ENCODE results near the gene REEP3. TPM values are rescaled to one million over a fixed set of nuclear protein-coding genes. Genes with fewer than 3 reads are reported as not detected.
A peak's percentile ranks its signal among the peaks of the same experiment; 100 is the strongest.

Gene REEP3
- 23.8 TPM for polyA plus RNA-seq (2013, experiment 1 of 4)
- polyA plus RNA-seq (2013, experiment 2 of 4), result 26.3 TPM
- 23.7 TPM for polyA plus RNA-seq (2013, experiment 3 of 4)
- 27.0 TPM for polyA plus RNA-seq (2013, experiment 4 of 4)

GRCh38 chr10:63520500-63521415 lies at the start of gene REEP3:
Gene REEP3, plus strand, starts transcription at chr10:63521401. Its CDS starts 145 bp downstream, at chr10:63521546.
- Histone ChIP-seq H3K9me3 (ENCODE audit: control insufficient read depth, low read length) (no peaks in the 10 kb centered on the region), H3K36me3 (ENCODE audit: control insufficient read depth, insufficient read depth, low read length) (no peaks in the 10 kb centered on the region), H3K27ac (ENCODE audit: insufficient read depth, low read depth, low read length, poor library complexity, severe bottlenecking) (peak within 1 kb of the TSS; percentile 95), H3K4me3 (ENCODE audit: insufficient read depth, low read depth, low read length) (peak within 1 kb of the TSS; percentile 62), H3K27me3 (ENCODE audit: control insufficient read depth, insufficient read depth, low read length, poor library complexity, severe bottlenecking) (no peaks in the 10 kb centered on the region), H3K4me1 (ENCODE audit: control insufficient read depth, insufficient read depth, low read length) (peaks cover 7% of the 10 kb centered on the region)
- 5% methylated on average over 51 to 52 of the region's 52 CpGs for WGBS, 2 experiments

- peaks cover 4% of the 10 kb centered on the region for H3K36me3 ChIP-seq (ENCODE audit: control insufficient read depth, insufficient read depth, low read length)
- WGBS, 2 experiments, result 92 to 96% methylated on average over 8 of the region's 8 CpGs
- no peak overlapping the region for H3K27ac ChIP-seq (ENCODE audit: insufficient read depth, low read depth, low read length, poor library complexity, severe bottlenecking)
These were observed 46.7 kb upstream of the REEP3 start for GRCh38 chr10:63474488-63474887.

GRCh38 chr10:63477927-63478326 lies 43.3 kb upstream of the REEP3 start:
- Histone ChIP-seq H3K36me3 (ENCODE audit: control insufficient read depth, insufficient read depth, low read length) (peaks cover 4% of the 10 kb centered on the region), H3K27ac (ENCODE audit: insufficient read depth, low read depth, low read length, poor library complexity, severe bottlenecking) (no peak overlapping the region), H3K4me1 (ENCODE audit: control insufficient read depth, insufficient read depth, low read length) (no peaks in the 10 kb centered on the region), H3K9me3 (ENCODE audit: control insufficient read depth, low read length) (no peaks in the 10 kb centered on the region), H3K27me3 (ENCODE audit: control insufficient read depth, insufficient read depth, low read length, poor library complexity, severe bottlenecking) (no peaks in the 10 kb centered on the region), H3K4me3 (ENCODE audit: insufficient read depth, low read depth, low read length) (no peak overlapping the region)
- 69 to 95% methylated on average over 1 of the region's 1 CpG for WGBS, 2 experiments

More at GRCh38 chr10:63474488-63474887, 46.7 kb upstream of the REEP3 start:
- Histone ChIP-seq H3K27me3 (ENCODE audit: control insufficient read depth, insufficient read depth, low read length, poor library complexity, severe bottlenecking) (no peaks in the 10 kb centered on the region), H3K4me3 (ENCODE audit: insufficient read depth, low read depth, low read length) (no peak overlapping the region), H3K4me1 (ENCODE audit: control insufficient read depth, insufficient read depth, low read length) (no peaks in the 10 kb centered on the region), H3K9me3 (ENCODE audit: control insufficient read depth, low read length) (no peaks in the 10 kb centered on the region)

GRCh38 chr10:63478564-63478963 lies 42.6 kb upstream of the REEP3 start:
- Histone ChIP-seq H3K27ac (ENCODE audit: insufficient read depth, low read depth, low read length, poor library complexity, severe bottlenecking) (no peak overlapping the region), H3K4me3 (ENCODE audit: insufficient read depth, low read depth, low read length) (no peak overlapping the region), H3K27me3 (ENCODE audit: control insufficient read depth, insufficient read depth, low read length, poor library complexity, severe bottlenecking) (no peaks in the 10 kb centered on the region), H3K9me3 (ENCODE audit: control insufficient read depth, low read length) (no peaks in the 10 kb centered on the region), H3K36me3 (ENCODE audit: control insufficient read depth, insufficient read depth, low read length) (peaks cover 4% of the 10 kb centered on the region), H3K4me1 (ENCODE audit: control insufficient read depth, insufficient read depth, low read length) (no peaks in the 10 kb centered on the region)
- 51 to 56% methylated on average over 3 of the region's 3 CpGs for WGBS, 2 experiments

DNA sequence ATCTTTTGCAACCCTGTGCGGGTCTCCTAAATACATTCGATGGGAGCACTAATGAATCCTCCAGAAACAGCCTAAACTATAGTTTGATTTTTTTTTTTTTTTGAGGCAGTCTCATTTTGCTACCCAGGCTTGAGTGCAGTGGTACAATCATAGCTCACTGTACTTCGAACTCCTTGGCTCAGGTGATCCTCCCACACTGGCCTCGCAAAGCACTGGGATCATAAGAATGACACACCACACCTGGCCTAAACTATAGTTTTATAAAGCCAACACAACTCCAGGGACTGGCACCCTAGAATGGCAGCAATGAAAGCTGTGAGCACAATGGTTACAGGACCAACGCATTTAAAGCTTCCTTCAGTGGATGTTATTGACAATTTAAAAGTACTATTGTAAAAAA lies 41.0 kb upstream of the REEP3 start:
- Histone ChIP-seq H3K4me3 (ENCODE audit: insufficient read depth, low read depth, low read length) (no peak overlapping the region), H3K27ac (ENCODE audit: insufficient read depth, low read depth, low read length, poor library complexity, severe bottlenecking) (no peak overlapping the region), H3K4me1 (ENCODE audit: control insufficient read depth, insufficient read depth, low read length) (peaks cover 3% of the 10 kb centered on the region), H3K36me3 (ENCODE audit: control insufficient read depth, insufficient read depth, low read length) (peaks cover 4% of the 10 kb centered on the region), H3K9me3 (ENCODE audit: control insufficient read depth, low read length) (no peaks in the 10 kb centered on the region), H3K27me3 (ENCODE audit: control insufficient read depth, insufficient read depth, low read length, poor library complexity, severe bottlenecking) (no peaks in the 10 kb centered on the region)
- WGBS, 2 experiments, result 88 to 92% methylated on average over 4 to 5 of the region's 5 CpGs

DNA sequence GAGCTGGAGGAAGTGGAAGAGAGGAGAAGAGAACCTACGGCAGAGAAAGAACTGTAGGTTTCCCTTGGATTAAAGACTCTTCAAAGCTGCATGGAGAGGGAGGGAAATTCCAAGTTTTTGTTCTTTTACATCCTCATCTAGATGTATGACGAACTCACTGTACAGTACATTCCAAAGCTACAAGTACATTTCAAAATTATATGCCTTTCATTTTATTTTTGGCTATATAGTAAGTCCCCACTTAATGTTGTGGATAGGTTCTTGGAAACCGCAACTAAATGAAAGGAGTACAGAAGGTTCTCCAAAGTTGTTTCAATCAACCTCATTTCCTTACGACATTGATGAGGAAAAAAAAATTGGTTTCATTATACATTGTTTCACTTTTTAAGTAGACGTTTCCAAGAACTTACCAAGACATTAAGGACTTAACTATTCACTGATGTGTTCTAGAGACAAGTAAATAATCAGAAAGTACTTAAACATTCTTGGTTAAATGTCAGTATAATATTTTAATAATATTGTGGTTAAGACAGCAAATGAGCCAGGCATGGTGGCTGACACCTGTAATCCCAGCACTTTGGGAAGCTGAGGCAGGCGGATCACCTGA lies 39.3 kb upstream of the REEP3 start:
- WGBS, 2 experiments, result 86 to 89% methylated on average over 3 to 5 of the region's 6 CpGs
- Histone ChIP-seq H3K36me3 (ENCODE audit: control insufficient read depth, insufficient read depth, low read length) (no peaks in the 10 kb centered on the region), H3K4me1 (ENCODE audit: control insufficient read depth, insufficient read depth, low read length) (peaks cover 4% of the 10 kb centered on the region), H3K27me3 (ENCODE audit: control insufficient read depth, insufficient read depth, low read length, poor library complexity, severe bottlenecking) (no peaks in the 10 kb centered on the region), H3K4me3 (ENCODE audit: insufficient read depth, low read depth, low read length) (no peak overlapping the region), H3K27ac (ENCODE audit: insufficient read depth, low read depth, low read length, poor library complexity, severe bottlenecking) (no peak overlapping the region), H3K9me3 (ENCODE audit: control insufficient read depth, low read length) (no peaks in the 10 kb centered on the region)

- Histone ChIP-seq H3K9me3 (ENCODE audit: control insufficient read depth, low read length) (no peaks in the 10 kb centered on the region), H3K27ac (ENCODE audit: insufficient read depth, low read depth, low read length, poor library complexity, severe bottlenecking) (no peak overlapping the region), H3K27me3 (ENCODE audit: control insufficient read depth, insufficient read depth, low read length, poor library complexity, severe bottlenecking) (no peaks in the 10 kb centered on the region), H3K4me3 (ENCODE audit: insufficient read depth, low read depth, low read length) (no peak overlapping the region), H3K4me1 (ENCODE audit: control insufficient read depth, insufficient read depth, low read length) (peaks cover 4% of the 10 kb centered on the region), H3K36me3 (ENCODE audit: control insufficient read depth, insufficient read depth, low read length) (no peaks in the 10 kb centered on the region)
- 100% methylated on average over 1 of the region's 1 CpG for WGBS, 2 experiments
These were observed 37.2 kb upstream of the REEP3 start for GRCh38 chr10:63483983-63484382.

GRCh38 chr10:63487990-63488389 lies 33.2 kb upstream of the REEP3 start:
- H3K27me3 ChIP-seq (ENCODE audit: control insufficient read depth, insufficient read depth, low read length, poor library complexity, severe bottlenecking), result no peaks in the 10 kb centered on the region
- WGBS, 2 experiments, result 94 to 99% methylated on average over 3 of the region's 3 CpGs
- H3K4me3 ChIP-seq (ENCODE audit: insufficient read depth, low read depth, low read length), result no peak overlapping the region
- H3K27ac ChIP-seq (ENCODE audit: insufficient read depth, low read depth, low read length, poor library complexity, severe bottlenecking), result no peak overlapping the region
- no peaks in the 10 kb centered on the region for H3K36me3 ChIP-seq (ENCODE audit: control insufficient read depth, insufficient read depth, low read length)
- no peaks in the 10 kb centered on the region for H3K9me3 ChIP-seq (ENCODE audit: control insufficient read depth, low read length)
- peaks cover 4% of the 10 kb centered on the region for H3K4me1 ChIP-seq (ENCODE audit: control insufficient read depth, insufficient read depth, low read length)

- H3K4me1 ChIP-seq (ENCODE audit: control insufficient read depth, insufficient read depth, low read length), result peaks cover 4% of the 10 kb centered on the region
- 94% methylated on average over 3 of the region's 3 CpGs for WGBS, 2 experiments
- no peak overlapping the region for H3K4me3 ChIP-seq (ENCODE audit: insufficient read depth, low read depth, low read length)
These were observed 31.4 kb upstream of the REEP3 start for GRCh38 chr10:63489838-63490237.

GRCh38 chr10:63491588-63492316 lies 29.4 kb upstream of the REEP3 start:
- H3K9me3 ChIP-seq (ENCODE audit: control insufficient read depth, low read length), result no peaks in the 10 kb centered on the region
- peak overlapping the region; percentile 17 for H3K27ac ChIP-seq (ENCODE audit: insufficient read depth, low read depth, low read length, poor library complexity, severe bottlenecking)
- H3K4me1 ChIP-seq (ENCODE audit: control insufficient read depth, insufficient read depth, low read length), result no peaks in the 10 kb centered on the region
- 86 to 90% methylated on average over 6 to 8 of the region's 8 CpGs for WGBS, 2 experiments
- no peaks in the 10 kb centered on the region for H3K36me3 ChIP-seq (ENCODE audit: control insufficient read depth, insufficient read depth, low read length)
- no peaks in the 10 kb centered on the region for H3K27me3 ChIP-seq (ENCODE audit: control insufficient read depth, insufficient read depth, low read length, poor library complexity, severe bottlenecking)
- H3K4me3 ChIP-seq (ENCODE audit: insufficient read depth, low read depth, low read length), result no peak overlapping the region

More at GRCh38 chr10:63489838-63490237, 31.4 kb upstream of the REEP3 start:
- H3K27ac ChIP-seq (ENCODE audit: insufficient read depth, low read depth, low read length, poor library complexity, severe bottlenecking), result no peak overlapping the region
- H3K36me3 ChIP-seq (ENCODE audit: control insufficient read depth, insufficient read depth, low read length), result no peaks in the 10 kb centered on the region
- no peaks in the 10 kb centered on the region for H3K27me3 ChIP-seq (ENCODE audit: control insufficient read depth, insufficient read depth, low read length, poor library complexity, severe bottlenecking)
- H3K9me3 ChIP-seq (ENCODE audit: control insufficient read depth, low read length), result no peaks in the 10 kb centered on the region

Measured in ectodermal cell (in vitro differentiated cells).